Measurements from ENCODE around the gene TSPAN5. TPM values are rescaled to one million over a fixed set of nuclear protein-coding genes. Genes with fewer than 3 reads are reported as not detected.

Gene TSPAN5
- total RNA-seq, 1 donor from 2014 or later = 21.1 TPM

GRCh38 chr4:98565681-98566301, 92.6 kb downstream of the TSPAN5 start:
- Mint-ChIP-seq H3K27me3 (ENCODE audit: low read depth) (no peaks in the 10 kb centered on the region), H3K36me3 (ENCODE audit: low read depth) (peaks cover 15% of the 10 kb centered on the region), H3K9me3 (no peaks in the 10 kb centered on the region), H3K27ac (no peak overlapping the region), H3K4me1 (ENCODE audit: low read depth) (peaks cover 26% of the 10 kb centered on the region), H3K4me3 (ENCODE audit: low read depth) (no peak overlapping the region)
- intact Hi-C loops (cut with micrococcal nuclease) = no loop called here
- no peak for DNase-seq (ENCODE audit: low spot score)

GRCh38 chr4:98564852-98565251, 93.6 kb downstream of the TSPAN5 start:
- peaks cover 17% of the 10 kb centered on the region for H3K4me1 Mint-ChIP-seq (ENCODE audit: low read depth)
- intact Hi-C loops (cut with micrococcal nuclease) = no loop called here
- no peak overlapping the region for H3K4me3 Mint-ChIP-seq (ENCODE audit: low read depth)
- no peak overlapping the region for H3K27ac Mint-ChIP-seq
- H3K36me3 Mint-ChIP-seq (ENCODE audit: low read depth) = peaks cover 15% of the 10 kb centered on the region
- DNase-seq (ENCODE audit: low spot score) = no peak
- H3K27me3 Mint-ChIP-seq (ENCODE audit: low read depth) = no peaks in the 10 kb centered on the region
- H3K9me3 Mint-ChIP-seq = no peaks in the 10 kb centered on the region

GRCh38 chr4:98560321-98560720, 98.1 kb downstream of the TSPAN5 start:
- peaks cover 11% of the 10 kb centered on the region for H3K4me1 Mint-ChIP-seq (ENCODE audit: low read depth)
- H3K36me3 Mint-ChIP-seq (ENCODE audit: low read depth) = peaks cover 15% of the 10 kb centered on the region
- intact Hi-C loops (cut with micrococcal nuclease) = no loop called here

GRCh38 chr4:98558471-98559169, 99.8 kb downstream of the TSPAN5 start:
- intact Hi-C loops (cut with micrococcal nuclease) = no loop called here
- Mint-ChIP-seq H3K36me3 (ENCODE audit: low read depth) (peaks cover 19% of the 10 kb centered on the region), H3K9me3 (no peaks in the 10 kb centered on the region), H3K27me3 (ENCODE audit: low read depth) (no peaks in the 10 kb centered on the region), H3K4me3 (ENCODE audit: low read depth) (no peak overlapping the region), H3K27ac (no peak overlapping the region), H3K4me1 (ENCODE audit: low read depth) (peaks cover 11% of the 10 kb centered on the region)
- DNase-seq (ENCODE audit: low spot score) = no peak

More at GRCh38 chr4:98560321-98560720, 98.1 kb downstream of the TSPAN5 start:
- Mint-ChIP-seq H3K27me3 (ENCODE audit: low read depth) (no peaks in the 10 kb centered on the region), H3K9me3 (no peaks in the 10 kb centered on the region), H3K4me3 (ENCODE audit: low read depth) (no peak overlapping the region), H3K27ac (no peak overlapping the region)
- DNase-seq (ENCODE audit: low spot score) = no peak

GRCh38 chr4:98557194-98557892, 101.1 kb downstream of the TSPAN5 start:
- intact Hi-C loops (cut with micrococcal nuclease) = no loop called here
- no peak for DNase-seq (ENCODE audit: low spot score)
- Mint-ChIP-seq H3K4me3 (ENCODE audit: low read depth) (no peak overlapping the region), H3K27ac (peak overlapping the region; percentile 49), H3K36me3 (ENCODE audit: low read depth) (peaks cover 28% of the 10 kb centered on the region), H3K9me3 (peaks cover under 1% of the 10 kb centered on the region), H3K27me3 (ENCODE audit: low read depth) (no peaks in the 10 kb centered on the region), H3K4me1 (ENCODE audit: low read depth) (peaks cover 15% of the 10 kb centered on the region)

GRCh38 chr4:98556451-98556850, 102.0 kb downstream of the TSPAN5 start:
- Mint-ChIP-seq H3K27ac (no peak overlapping the region), H3K4me3 (ENCODE audit: low read depth) (no peak overlapping the region), H3K36me3 (ENCODE audit: low read depth) (peaks cover 28% of the 10 kb centered on the region), H3K4me1 (ENCODE audit: low read depth) (peaks cover 21% of the 10 kb centered on the region), H3K27me3 (ENCODE audit: low read depth) (no peaks in the 10 kb centered on the region), H3K9me3 (peaks cover 8% of the 10 kb centered on the region)
- no peak for DNase-seq (ENCODE audit: low spot score)
- intact Hi-C loops (cut with micrococcal nuclease) = no loop called here

- H3K36me3 Mint-ChIP-seq (ENCODE audit: low read depth) = peaks cover 30% of the 10 kb centered on the region
- no peak overlapping the region for H3K4me3 Mint-ChIP-seq (ENCODE audit: low read depth)
Observed at GRCh38 chr4:98555798-98556445, 102.5 kb downstream of the TSPAN5 start.

GRCh38 chr4:98546910-98547594, 111.4 kb downstream of the TSPAN5 start:
- no peak overlapping the region for H3K4me3 Mint-ChIP-seq (ENCODE audit: low read depth)
- peaks cover 15% of the 10 kb centered on the region for H3K36me3 Mint-ChIP-seq (ENCODE audit: low read depth)
- H3K27ac Mint-ChIP-seq = no peak overlapping the region
- peaks cover 18% of the 10 kb centered on the region for H3K9me3 Mint-ChIP-seq
- intact Hi-C loops (cut with micrococcal nuclease) = no loop called here
- peaks cover 24% of the 10 kb centered on the region for H3K4me1 Mint-ChIP-seq (ENCODE audit: low read depth)
- no peak for DNase-seq (ENCODE audit: low spot score)
- no peaks in the 10 kb centered on the region for H3K27me3 Mint-ChIP-seq (ENCODE audit: low read depth)

More at GRCh38 chr4:98555798-98556445, 102.5 kb downstream of the TSPAN5 start:
- Mint-ChIP-seq H3K27me3 (ENCODE audit: low read depth) (no peaks in the 10 kb centered on the region), H3K27ac (no peak overlapping the region), H3K9me3 (peaks cover 12% of the 10 kb centered on the region), H3K4me1 (ENCODE audit: low read depth) (peaks cover 21% of the 10 kb centered on the region)
- intact Hi-C loops (cut with micrococcal nuclease) = no loop called here
- DNase-seq (ENCODE audit: low spot score) = no peak

- H3K9me3 Mint-ChIP-seq = no peaks in the 10 kb centered on the region
- H3K4me1 Mint-ChIP-seq (ENCODE audit: low read depth) = peaks cover 21% of the 10 kb centered on the region
- no peak overlapping the region for H3K4me3 Mint-ChIP-seq (ENCODE audit: low read depth)
- no peaks in the 10 kb centered on the region for H3K36me3 Mint-ChIP-seq (ENCODE audit: low read depth)
- no peak for DNase-seq (ENCODE audit: low spot score)
- H3K27me3 Mint-ChIP-seq (ENCODE audit: low read depth) = no peaks in the 10 kb centered on the region
- intact Hi-C loops (cut with micrococcal nuclease) = no loop called here
- H3K27ac Mint-ChIP-seq = peak overlapping the region; percentile 21
Observed at GRCh38 chr4:98544818-98545414, 113.5 kb downstream of the TSPAN5 start.

GRCh38 chr4:98544141-98544817, 114.1 kb downstream of the TSPAN5 start:
- Mint-ChIP-seq H3K27ac (peak overlapping the region; percentile 21), H3K36me3 (ENCODE audit: low read depth) (no peaks in the 10 kb centered on the region), H3K27me3 (ENCODE audit: low read depth) (no peaks in the 10 kb centered on the region), H3K9me3 (no peaks in the 10 kb centered on the region), H3K4me1 (ENCODE audit: low read depth) (peaks cover 21% of the 10 kb centered on the region), H3K4me3 (ENCODE audit: low read depth) (no peak overlapping the region)
- intact Hi-C loops (cut with micrococcal nuclease) = no loop called here
- no peak for DNase-seq (ENCODE audit: low spot score)

- H3K4me3 Mint-ChIP-seq (ENCODE audit: low read depth) = no peak overlapping the region
- peaks cover 21% of the 10 kb centered on the region for H3K4me1 Mint-ChIP-seq (ENCODE audit: low read depth)
- intact Hi-C loops (cut with micrococcal nuclease) = no loop called here
Observed at GRCh38 chr4:98542011-98542410, 116.4 kb downstream of the TSPAN5 start.

More at GRCh38 chr4:98542011-98542410, 116.4 kb downstream of the TSPAN5 start:
- DNase-seq (ENCODE audit: low spot score) = no peak
- Mint-ChIP-seq H3K9me3 (no peaks in the 10 kb centered on the region), H3K27ac (no peak overlapping the region), H3K27me3 (ENCODE audit: low read depth) (no peaks in the 10 kb centered on the region), H3K36me3 (ENCODE audit: low read depth) (peaks cover 5% of the 10 kb centered on the region)
